Activated T-cell treated with anti-CD3 and anti-CD28 coated beads, Interleukin-2, amount 50 U/mL, for 72 hours (primary cell): ENCODE measurements around the gene OLIG2. TPM values are rescaled to one million over a fixed set of nuclear protein-coding genes. Genes with fewer than 3 reads are reported as not detected.
A peak's percentile ranks its signal among the peaks of the same experiment; 100 is the strongest.

Source experiments
- ATAC-seq, 2 donors: fragments of 150-1000 bp; cut with Tn5 transposase; replicated peaks in 1 of 2; 2 replicates each; pipeline ENCODE4 v1.10.0; 2021; ENCODE audit warnings: moderate library complexity in 2 of 2, mild to moderate bottlenecking in 1 of 2
- DNase-seq, 2 donors: peaks; one replicate each; pipeline ENCODE4 v3.0.0; 2021 to 2022; ENCODE audit warnings: mixed read lengths in 1 of 2
- H3K27ac Mint-ChIP-seq: one replicate; pipeline ENCODE4 v1.8.0; 2022; ENCODE audit warnings: mild to moderate bottlenecking, moderate library complexity, mixed read lengths
- H3K27me3 Mint-ChIP-seq: one replicate; pipeline ENCODE4 v1.8.0; 2022; ENCODE audit warnings: low read depth, mixed read lengths
- H3K36me3 Mint-ChIP-seq, 2 donors: one replicate each; pipeline ENCODE4 v1.8.0; 2022; ENCODE audit warnings: mixed read lengths in 2 of 2, mild to moderate bottlenecking in 1 of 2; ENCODE audit not compliant: insufficient read depth in 2 of 2
- H3K4me1 Mint-ChIP-seq: one replicate; pipeline ENCODE4 v1.8.0; 2022; ENCODE audit warnings: low read depth, mixed read lengths
- H3K4me3 Mint-ChIP-seq, 2 donors: one replicate each; pipeline ENCODE4 v1.8.0; 2022; ENCODE audit warnings: mild to moderate bottlenecking in 2 of 2, mixed read lengths in 2 of 2, moderate library complexity in 2 of 2
- H3K9me3 Mint-ChIP-seq, 2 donors: one replicate each; pipeline ENCODE4 v1.8.0; 2022; ENCODE audit warnings: mixed read lengths in 2 of 2
- total RNA-seq, 2 donors: library from RNA; stranded (reverse); gene quantifications; one replicate each; pipeline ENCODE4 v1.2.3, GENCODE V29; 2022

The OLIG2 gene
- total RNA-seq: not detected

DNA sequence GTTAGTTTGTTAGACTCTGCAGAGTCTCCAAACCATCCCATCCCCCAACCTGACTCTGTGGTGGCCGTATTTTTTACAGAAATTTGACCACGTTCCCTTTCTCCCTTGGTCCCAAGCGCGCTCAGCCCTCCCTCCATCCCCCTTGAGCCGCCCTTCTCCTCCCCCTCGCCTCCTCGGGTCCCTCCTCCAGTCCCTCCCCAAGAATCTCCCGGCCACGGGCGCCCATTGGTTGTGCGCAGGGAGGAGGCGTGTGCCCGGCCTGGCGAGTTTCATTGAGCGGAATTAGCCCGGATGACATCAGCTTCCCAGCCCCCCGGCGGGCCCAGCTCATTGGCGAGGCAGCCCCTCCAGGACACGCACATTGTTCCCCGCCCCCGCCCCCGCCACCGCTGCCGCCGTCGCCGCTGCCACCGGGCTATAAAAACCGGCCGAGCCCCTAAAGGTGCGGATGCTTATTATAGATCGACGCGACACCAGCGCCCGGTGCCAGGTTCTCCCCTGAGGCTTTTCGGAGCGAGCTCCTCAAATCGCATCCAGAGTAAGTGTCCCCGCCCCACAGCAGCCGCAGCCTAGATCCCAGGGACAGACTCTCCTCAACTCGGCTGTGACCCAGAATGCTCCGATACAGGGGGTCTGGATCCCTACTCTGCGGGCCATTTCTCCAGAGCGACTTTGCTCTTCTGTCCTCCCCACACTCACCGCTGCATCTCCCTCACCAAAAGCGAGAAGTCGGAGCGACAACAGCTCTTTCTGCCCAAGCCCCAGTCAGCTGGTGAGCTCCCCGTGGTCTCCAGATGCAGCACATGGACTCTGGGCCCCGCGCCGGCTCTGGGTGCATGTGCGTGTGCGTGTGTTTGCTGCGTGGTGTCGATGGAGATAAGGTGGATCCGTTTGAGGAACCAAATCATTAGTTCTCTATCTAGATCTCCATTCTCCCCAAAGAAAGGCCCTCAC, at the start of gene OLIG2:
TSS of gene OLIG2 (plus strand) at position 447 of the 954 bp plus-strand sequence. CDS start 928 bp downstream, outside the sequence.
- DNase-seq: peak in 1 of 2 donors; percentile 19
- peaks cover 49% of the 10 kb centered on the region for H3K4me1 Mint-ChIP-seq
- no peaks in the 10 kb centered on the region for H3K36me3 Mint-ChIP-seq
- H3K27me3 Mint-ChIP-seq: peaks cover 91% of the 10 kb centered on the region
- no peaks in the 10 kb centered on the region for H3K9me3 Mint-ChIP-seq
- H3K4me3 Mint-ChIP-seq: peak within 1 kb of the TSS; percentile 72 to 79
- peak; percentile 32 to 44 for ATAC-seq
- peak within 1 kb of the TSS; percentile 89 for H3K27ac Mint-ChIP-seq

- H3K27ac Mint-ChIP-seq: no peak overlapping the region
- no peaks in the 10 kb centered on the region for H3K9me3 Mint-ChIP-seq
- DNase-seq: no peak
- no peak overlapping the region for H3K4me3 Mint-ChIP-seq
- peaks cover 26% of the 10 kb centered on the region for H3K27me3 Mint-ChIP-seq
- H3K36me3 Mint-ChIP-seq: no peaks in the 10 kb centered on the region
- H3K4me1 Mint-ChIP-seq: no peaks in the 10 kb centered on the region
- no peak for ATAC-seq
Observed at GRCh38 chr21:32976791-32977190, 48.9 kb upstream of the OLIG2 start.

DNA sequence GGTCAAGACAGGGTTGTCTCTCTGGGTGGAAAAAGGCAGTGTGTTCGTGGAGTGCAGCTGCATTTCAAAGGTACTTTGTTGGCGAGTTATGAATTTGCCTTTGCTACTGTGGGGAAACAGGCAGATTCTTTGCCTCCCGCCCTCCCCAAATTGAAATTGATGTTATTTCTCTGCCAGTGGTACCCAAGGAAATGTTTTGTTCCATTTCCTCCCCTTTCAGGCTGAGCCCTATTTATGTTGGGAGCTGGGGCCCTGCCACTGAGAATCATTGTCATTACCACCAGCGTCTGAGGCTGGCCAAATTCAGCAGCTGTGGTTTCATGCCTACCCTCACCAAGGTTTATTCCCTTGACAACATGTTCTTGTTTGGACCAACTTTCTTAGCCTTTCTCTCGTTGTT, 48.5 kb upstream of the OLIG2 start:
- H3K4me1 Mint-ChIP-seq: no peaks in the 10 kb centered on the region
- H3K36me3 Mint-ChIP-seq: no peaks in the 10 kb centered on the region

DNA sequence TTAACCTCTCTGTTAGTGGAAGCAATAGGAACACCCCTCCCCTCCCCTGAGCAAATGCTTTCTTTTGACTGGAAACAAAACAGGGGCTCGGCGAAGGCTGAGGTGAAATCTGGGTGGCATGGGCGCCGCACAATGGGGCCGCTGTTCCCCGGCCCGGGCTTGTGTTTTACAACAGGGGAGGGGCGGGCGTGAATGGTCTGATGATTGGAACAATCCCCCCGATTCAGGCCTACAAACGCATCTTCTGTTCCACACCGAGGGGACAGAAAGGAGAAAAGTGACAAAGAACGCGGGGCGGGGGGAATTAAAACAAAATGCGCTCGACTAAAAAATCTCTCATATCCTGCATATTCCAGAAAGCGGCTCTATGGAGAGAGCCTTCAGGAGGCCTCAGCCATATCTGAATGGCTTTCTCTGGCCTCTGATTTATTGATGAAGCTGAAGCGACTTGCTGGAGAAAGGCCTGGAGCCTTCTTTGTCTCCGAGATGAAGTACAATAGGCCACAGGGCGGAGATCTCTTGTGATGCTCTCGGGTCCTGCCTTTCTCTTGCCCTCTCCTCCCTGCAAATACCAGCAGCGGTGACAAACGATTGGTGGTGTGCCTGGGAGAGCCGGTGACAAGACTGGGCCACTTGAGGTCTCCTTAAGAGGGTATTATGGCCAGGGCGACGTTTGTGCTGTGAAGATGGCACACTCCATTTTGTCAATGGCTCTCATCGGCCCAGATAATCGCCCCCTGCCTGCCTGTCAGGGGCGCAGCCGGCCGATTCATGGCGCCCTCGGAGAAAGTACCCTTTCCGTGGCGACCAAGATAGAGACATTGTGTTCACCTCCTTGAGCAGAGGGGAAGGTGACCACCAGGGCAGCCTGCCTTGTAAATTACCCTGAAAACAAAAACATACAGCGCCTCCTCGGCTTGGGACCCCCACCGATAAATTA, 47.1 kb upstream of the OLIG2 start:
- Mint-ChIP-seq H3K4me3 (no peak overlapping the region), H3K36me3 (no peaks in the 10 kb centered on the region), H3K27ac (no peak overlapping the region), H3K9me3 (no peaks in the 10 kb centered on the region), H3K27me3 (peaks cover 27% of the 10 kb centered on the region), H3K4me1 (no peaks in the 10 kb centered on the region)
- ATAC-seq (no peak), DNase-seq (no peak)

More for the DNA sequence above, 48.5 kb upstream of the OLIG2 start:
- no peak for DNase-seq
- ATAC-seq: no peak
- Mint-ChIP-seq H3K27ac (no peak overlapping the region), H3K4me3 (no peak overlapping the region), H3K9me3 (no peaks in the 10 kb centered on the region), H3K27me3 (peaks cover 26% of the 10 kb centered on the region)

DNA sequence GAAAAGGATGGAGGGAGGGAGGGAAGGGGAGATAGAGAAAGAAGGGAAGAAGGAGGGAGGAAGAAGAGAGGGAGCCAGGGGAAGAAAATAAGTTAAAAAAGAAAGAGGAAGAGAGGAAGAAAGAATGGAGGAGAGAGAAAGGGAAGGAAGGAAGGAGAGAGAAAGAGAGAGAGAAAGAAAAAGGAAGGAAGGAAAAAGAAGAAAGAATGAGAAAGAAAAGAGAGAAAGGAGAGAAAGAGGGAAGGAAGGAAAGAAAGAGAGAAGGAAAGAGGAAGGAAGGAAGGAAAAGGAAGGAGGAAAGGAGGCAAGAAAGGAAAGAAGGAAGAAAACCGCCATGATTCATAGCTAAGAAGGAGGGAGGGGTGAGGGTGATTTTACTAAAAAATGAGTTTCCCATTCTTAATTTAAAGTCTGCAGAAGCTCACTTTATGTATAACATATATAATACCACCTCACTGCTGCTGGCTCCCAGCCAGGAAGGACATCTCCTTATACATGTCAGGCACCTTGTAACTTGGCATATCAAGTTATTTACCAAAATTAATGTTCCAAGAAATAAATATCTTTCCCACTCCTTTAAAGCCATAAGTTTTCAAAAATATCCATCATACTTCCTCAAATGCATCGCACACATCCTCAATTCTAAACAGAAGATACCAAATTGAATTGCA, 46.0 kb upstream of the OLIG2 start:
- Mint-ChIP-seq H3K36me3 (no peaks in the 10 kb centered on the region), H3K9me3 (no peaks in the 10 kb centered on the region), H3K4me1 (no peaks in the 10 kb centered on the region), H3K27me3 (peaks cover 31% of the 10 kb centered on the region), H3K27ac (no peak overlapping the region), H3K4me3 (no peak overlapping the region)
- DNase-seq (no peak), ATAC-seq (no peak)

DNA sequence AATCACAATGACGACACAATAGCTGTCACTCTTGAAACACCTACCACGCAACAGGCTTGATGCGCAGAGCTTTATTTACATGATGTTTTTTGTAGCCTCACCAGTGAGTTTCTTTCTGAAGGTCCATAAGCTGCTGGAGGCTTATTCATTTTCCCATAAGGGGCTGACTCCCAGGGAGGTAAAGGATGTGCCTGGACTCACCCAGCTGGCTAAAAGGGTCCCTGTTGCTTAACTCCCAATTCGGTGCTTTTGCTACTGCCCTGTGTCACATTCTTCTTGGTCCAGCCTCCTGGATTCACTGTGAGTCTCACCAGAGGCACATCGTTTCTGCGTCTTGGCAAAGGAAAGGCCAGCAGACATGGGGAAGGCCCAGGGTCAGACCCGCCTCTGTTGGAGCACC, 44.6 kb upstream of the OLIG2 start:
- Mint-ChIP-seq H3K27me3 (peaks cover 31% of the 10 kb centered on the region), H3K4me1 (no peaks in the 10 kb centered on the region), H3K4me3 (no peak overlapping the region), H3K9me3 (no peaks in the 10 kb centered on the region), H3K27ac (no peak overlapping the region), H3K36me3 (no peaks in the 10 kb centered on the region)
- DNase-seq (no peak), ATAC-seq (no peak)

DNA sequence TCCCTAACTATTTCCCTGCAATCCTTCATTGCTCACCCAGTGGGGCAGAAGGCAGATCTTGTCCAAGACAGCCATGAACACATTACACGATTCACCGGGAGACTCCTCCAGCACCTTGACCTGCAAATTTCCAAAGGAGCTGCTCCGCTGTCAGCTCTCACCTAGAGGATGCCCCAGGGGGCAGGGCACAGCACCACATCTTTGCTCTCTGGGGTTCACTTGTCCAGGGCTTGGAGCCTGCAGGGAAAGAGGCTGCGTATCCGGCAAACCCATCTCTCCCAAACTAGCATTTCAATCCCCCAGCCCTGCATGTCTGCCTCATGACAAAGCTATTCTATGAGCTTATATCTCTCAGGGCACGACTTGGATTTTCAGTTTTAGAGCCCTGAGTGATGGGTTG, 35.1 kb upstream of the OLIG2 start:
- H3K27ac Mint-ChIP-seq: no peak overlapping the region
- no peaks in the 10 kb centered on the region for H3K36me3 Mint-ChIP-seq
- H3K27me3 Mint-ChIP-seq: peaks cover 10% of the 10 kb centered on the region
- no peak overlapping the region for H3K4me3 Mint-ChIP-seq
- no peaks in the 10 kb centered on the region for H3K4me1 Mint-ChIP-seq
- no peaks in the 10 kb centered on the region for H3K9me3 Mint-ChIP-seq
- no peak for DNase-seq
- ATAC-seq: no peak

DNA sequence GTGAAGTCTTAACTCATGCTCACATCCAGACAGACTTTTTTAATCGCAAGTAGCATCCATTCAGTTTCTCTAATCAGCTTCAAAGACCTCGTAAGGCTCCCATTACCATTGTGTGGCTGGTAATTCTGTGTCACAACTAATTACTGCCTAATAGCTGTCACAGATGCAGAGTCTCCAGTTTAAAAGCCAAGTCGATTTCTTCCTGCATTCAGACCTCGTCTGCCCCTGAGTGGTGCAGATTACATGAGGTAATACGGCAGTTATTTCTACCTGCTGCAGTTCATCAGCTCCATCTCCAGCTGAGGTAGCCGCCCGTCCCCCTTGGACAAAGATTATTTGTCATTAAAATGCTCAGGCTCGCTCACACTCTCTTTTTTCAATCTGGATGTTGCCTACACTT, 34.4 kb upstream of the OLIG2 start:
- Mint-ChIP-seq H3K4me3 (no peak overlapping the region), H3K27ac (no peak overlapping the region), H3K4me1 (no peaks in the 10 kb centered on the region), H3K27me3 (peaks cover 10% of the 10 kb centered on the region), H3K9me3 (no peaks in the 10 kb centered on the region), H3K36me3 (no peaks in the 10 kb centered on the region)
- ATAC-seq: no peak
- no peak for DNase-seq

- DNase-seq: no peak
- Mint-ChIP-seq H3K4me1 (no peaks in the 10 kb centered on the region), H3K4me3 (no peak overlapping the region), H3K36me3 (peaks cover 0 to 3% of the 10 kb centered on the region in 2 donors), H3K27me3 (peaks cover 10% of the 10 kb centered on the region), H3K9me3 (no peaks in the 10 kb centered on the region), H3K27ac (no peak overlapping the region)
- ATAC-seq: no peak
Observed at GRCh38 chr21:32993894-32994293, 31.8 kb upstream of the OLIG2 start.

- Mint-ChIP-seq H3K27me3 (peaks cover 10% of the 10 kb centered on the region), H3K36me3 (peaks cover 0 to 3% of the 10 kb centered on the region in 2 donors), H3K4me1 (no peaks in the 10 kb centered on the region), H3K4me3 (no peak overlapping the region), H3K27ac (peak overlapping the region; percentile 78), H3K9me3 (no peaks in the 10 kb centered on the region)
- DNase-seq (no peak), ATAC-seq (no peak)
Observed at GRCh38 chr21:32994305-32994704, 31.4 kb upstream of the OLIG2 start.

GRCh38 chr21:33007747-33008146, 18.0 kb upstream of the OLIG2 start:
- no peak overlapping the region for H3K4me3 Mint-ChIP-seq
- no peaks in the 10 kb centered on the region for H3K9me3 Mint-ChIP-seq
- H3K27me3 Mint-ChIP-seq: peaks cover 26% of the 10 kb centered on the region
- H3K27ac Mint-ChIP-seq: no peak overlapping the region
- no peak for ATAC-seq
- H3K36me3 Mint-ChIP-seq: no peaks in the 10 kb centered on the region
- no peaks in the 10 kb centered on the region for H3K4me1 Mint-ChIP-seq
- no peak for DNase-seq

DNA sequence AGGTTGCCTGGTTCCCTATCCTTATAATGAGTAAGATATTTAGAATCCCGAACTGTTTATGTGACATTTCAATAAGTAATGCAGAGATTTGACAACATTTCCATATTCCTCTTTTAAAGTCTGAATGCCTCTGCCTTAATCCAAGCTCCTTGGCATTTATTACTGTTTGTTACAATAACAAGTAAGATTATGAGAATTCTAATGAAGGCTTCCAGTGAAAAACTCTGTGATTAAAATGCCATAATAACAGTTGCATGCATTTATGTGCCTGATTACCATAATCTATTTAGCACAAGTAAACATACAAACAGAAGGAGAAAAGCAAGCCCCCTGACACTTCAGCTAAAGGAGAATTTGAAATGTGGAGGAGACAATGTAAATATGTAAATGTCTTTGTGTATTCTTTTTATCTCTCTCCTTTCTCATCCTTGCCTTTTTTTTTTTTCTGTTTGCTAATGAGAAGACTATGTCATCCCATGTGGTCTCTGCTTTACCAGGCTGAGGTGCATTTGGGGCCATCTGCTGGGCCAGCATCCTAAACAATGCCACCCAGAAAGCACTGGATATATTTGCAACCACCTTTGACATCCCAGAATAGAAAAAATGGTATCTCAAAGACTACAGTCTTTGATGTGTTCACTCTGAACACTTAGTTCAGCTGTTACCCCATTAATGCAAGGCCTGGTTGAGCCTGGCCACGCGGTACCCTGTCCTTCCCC, 17.2 kb upstream of the OLIG2 start:
- no peaks in the 10 kb centered on the region for H3K9me3 Mint-ChIP-seq
- no peak overlapping the region for H3K4me3 Mint-ChIP-seq
- DNase-seq: no peak
- no peaks in the 10 kb centered on the region for H3K4me1 Mint-ChIP-seq
- ATAC-seq: no peak
- peaks cover 26% of the 10 kb centered on the region for H3K27me3 Mint-ChIP-seq
- H3K27ac Mint-ChIP-seq: no peak overlapping the region
- no peaks in the 10 kb centered on the region for H3K36me3 Mint-ChIP-seq
